ENCODE measurements around the gene GLS2.

GRCh38 chr12:56537546-56537945 lies 49.6 kb upstream of the GLS2 start:
- TF ChIP-seq CTCF (IDR thresholded peaks at IDR 0.05; ENCODE audit: low read depth, low read length, missing input control) = no peak
- TF ChIP-seq ZBTB33 (IDR thresholded peaks at IDR 0.05) = no peak
- TF ChIP-seq EGR1 (IDR thresholded peaks at IDR 0.05; ENCODE audit: low read depth in 2 of 2) = no peak
- TF ChIP-seq YY1 (IDR thresholded peaks at IDR 0.05) = no peak
- TF ChIP-seq RAD21 (IDR thresholded peaks at IDR 0.05) = no peak
- TF ChIP-seq SP1 (IDR thresholded peaks at IDR 0.05) = no peak
- no peak for TF ChIP-seq GABPA (IDR thresholded peaks at IDR 0.05 in 1 of 2, conservative IDR thresholded peaks at IDR 0.05 in 1 of 2)

Data from liver (tissue), 3 donors.